Stimulated activated CD4-positive, alpha-beta T cell treated with anti-CD3 and anti-CD28 coated beads, Interleukin-15, amount 100 ng/mL, for 1 hour (primary cell): Measurements from ENCODE around the gene AOC2.
"Not testable (repeated sequence)": the region's sequence is repeated elsewhere in the genome, so short reads cannot be mapped to it uniquely, and the experiment has no call there.

Source experiments
- DNase-seq, 2 donors: peaks; one replicate each; pipeline ENCODE4 v3.0.0-alpha.2; 2020; ENCODE audit warnings: low read depth in 1 of 2, low spot score in 1 of 2

AOC2 gene

GRCh38 chr17:42880776-42881310 is 36.5 kb downstream of the AOC2 start:
- no peak for DNase-seq

- DNase-seq: not testable (repeated sequence)
These were observed 37.3 kb downstream of the AOC2 start for GRCh38 chr17:42881706-42882105.

- no peak for DNase-seq
These were observed 37.8 kb downstream of the AOC2 start for GRCh38 chr17:42882166-42882565.

- no peak for DNase-seq
These were observed 39.6 kb downstream of the AOC2 start for GRCh38 chr17:42883802-42884558.

GRCh38 chr17:42885806-42886205 is 41.4 kb downstream of the AOC2 start:
- not testable (repeated sequence) for DNase-seq

GRCh38 chr17:42886283-42887176 is 42.1 kb downstream of the AOC2 start:
- DNase-seq: no peak

- no peak for DNase-seq
These were observed 45.4 kb downstream of the AOC2 start for GRCh38 chr17:42889809-42890208.

GRCh38 chr17:42891539-42892152 is 47.3 kb downstream of the AOC2 start:
- DNase-seq: no peak

GRCh38 chr17:42893359-42893758 is 49.0 kb downstream of the AOC2 start:
- no peak for DNase-seq

- no peak for DNase-seq
These were observed 50.2 kb downstream of the AOC2 start for GRCh38 chr17:42894283-42895184.

- DNase-seq: no peak
These were observed 50.8 kb downstream of the AOC2 start for GRCh38 chr17:42895185-42895555.

GRCh38 chr17:42898147-42898811 is 53.9 kb downstream of the AOC2 start:
- DNase-seq: no peak

GRCh38 chr17:42899981-42900380 is 55.6 kb downstream of the AOC2 start:
- DNase-seq: not testable (repeated sequence)
